NCI-H2171 treated with DMSO at 0.1 percent for 48 hours (cell line): Measurements from ENCODE around the gene PRKN.

ENCODE experiments used
- DNase-seq: peaks from one replicate; lab custom pipeline; 2025; lab: John Stamatoyannopoulos, UW

Gene PRKN

DNA sequence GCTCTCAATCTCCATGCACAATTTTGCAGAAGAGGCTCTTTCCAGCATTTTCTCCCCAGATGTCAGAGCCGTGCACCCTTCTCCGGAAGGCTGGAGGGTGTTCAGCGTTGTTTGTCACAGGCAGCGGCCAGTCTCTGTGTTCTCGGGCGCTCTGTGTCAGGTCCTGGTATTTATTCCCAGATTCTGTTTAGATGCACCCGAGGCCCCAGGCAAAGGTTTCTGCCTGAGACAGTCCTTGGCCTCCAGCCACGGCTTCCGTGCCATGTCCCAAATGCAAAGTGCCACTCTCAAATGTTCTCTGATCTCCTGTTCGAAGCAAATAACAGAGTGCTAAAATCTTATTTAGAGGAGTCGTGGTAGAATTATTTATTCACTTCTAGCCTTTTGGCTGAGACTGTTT, 1313.4 kb downstream of the PRKN start:
- DNase-seq: no peak

DNA sequence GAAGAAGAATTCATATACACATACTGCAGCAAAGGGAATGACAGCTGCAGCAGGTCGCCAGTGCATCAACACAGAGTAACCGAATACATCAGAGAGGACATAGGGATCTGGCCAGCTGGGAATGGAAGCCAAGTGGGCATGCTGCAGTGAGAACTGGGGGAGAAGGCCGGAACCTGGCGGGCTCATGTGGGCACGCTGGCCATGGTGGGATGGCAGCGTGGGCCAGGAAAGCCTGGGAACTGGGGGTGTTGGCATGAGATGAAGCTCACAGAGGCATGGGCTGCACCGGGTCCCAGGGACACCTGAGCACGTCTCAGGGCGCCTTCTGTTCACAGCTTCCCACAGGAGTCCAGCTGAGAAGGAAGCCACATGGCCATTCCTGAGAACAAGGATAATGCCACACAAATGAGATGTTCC, 1314.2 kb downstream of the PRKN start:
- no peak for DNase-seq

DNA sequence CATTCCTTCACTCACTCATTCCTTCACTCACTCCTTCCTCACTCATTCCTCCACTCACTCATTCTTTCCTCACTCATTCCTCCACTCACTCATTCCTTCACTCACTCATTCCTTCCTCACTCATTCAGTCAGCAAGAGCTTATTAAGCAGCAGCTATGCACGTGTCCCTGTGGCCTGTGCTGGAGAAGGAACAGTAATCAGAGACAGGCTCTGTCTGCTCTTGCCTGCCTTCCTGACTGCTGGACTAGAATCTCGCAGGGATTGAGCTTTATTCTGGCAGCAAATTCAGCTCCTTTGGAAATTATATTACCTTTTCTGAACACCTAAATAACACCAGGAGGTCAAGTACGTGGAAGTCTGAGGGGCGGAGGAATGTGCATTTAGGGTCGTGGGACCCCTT, 1314.8 kb downstream of the PRKN start:
- no peak for DNase-seq

DNA sequence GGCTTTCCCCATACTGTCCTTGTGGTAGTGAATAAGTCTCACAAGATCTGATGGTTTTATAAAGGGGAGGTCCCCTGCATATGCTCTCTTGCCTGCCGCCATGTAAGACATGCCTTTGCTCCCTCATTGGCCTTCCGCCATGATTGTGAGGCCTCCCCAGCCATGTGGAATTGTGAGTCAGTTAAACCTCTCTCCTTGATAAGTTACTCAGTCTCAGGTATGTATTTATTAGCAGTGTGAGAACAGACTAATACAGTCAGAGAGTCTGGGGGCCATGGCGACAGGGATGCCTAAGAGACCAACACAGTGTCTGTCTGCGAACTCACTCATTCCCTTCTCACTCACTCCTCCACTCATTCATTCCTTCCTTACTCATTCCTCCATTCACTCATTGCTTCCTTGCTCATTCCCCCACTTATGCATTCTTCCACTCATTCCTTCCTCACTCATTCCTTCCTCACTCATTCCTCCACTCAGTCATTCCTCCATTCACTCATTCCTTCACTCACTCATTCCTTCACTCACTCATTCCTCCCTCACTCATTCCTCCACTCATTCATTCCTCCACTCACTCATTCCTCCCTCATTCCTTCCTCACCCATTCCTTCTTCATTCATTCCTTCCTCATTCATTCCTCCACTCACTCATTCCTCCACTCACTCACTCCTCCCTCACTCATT, 1316.2 kb downstream of the PRKN start:
- DNase-seq: no peak

DNA sequence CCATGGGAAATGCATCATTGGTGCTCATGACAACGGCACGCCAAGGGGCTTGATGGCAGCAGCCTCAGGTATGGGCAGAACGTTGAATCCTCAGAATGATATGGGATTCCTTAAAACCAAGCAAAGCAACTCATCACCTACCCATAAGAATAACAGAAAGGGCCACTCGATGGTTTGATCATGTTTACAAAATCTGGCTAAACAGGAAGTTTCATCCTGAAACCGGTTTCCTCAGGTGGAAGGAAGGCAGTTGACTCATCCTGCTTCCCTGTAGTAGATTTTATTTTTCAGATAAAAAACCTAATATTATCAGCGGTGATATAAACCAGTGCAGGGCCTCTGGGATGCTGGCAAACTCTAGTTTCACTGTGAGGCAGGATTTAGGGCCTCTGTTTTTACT, 1316.8 kb downstream of the PRKN start:
- DNase-seq: no peak

DNA sequence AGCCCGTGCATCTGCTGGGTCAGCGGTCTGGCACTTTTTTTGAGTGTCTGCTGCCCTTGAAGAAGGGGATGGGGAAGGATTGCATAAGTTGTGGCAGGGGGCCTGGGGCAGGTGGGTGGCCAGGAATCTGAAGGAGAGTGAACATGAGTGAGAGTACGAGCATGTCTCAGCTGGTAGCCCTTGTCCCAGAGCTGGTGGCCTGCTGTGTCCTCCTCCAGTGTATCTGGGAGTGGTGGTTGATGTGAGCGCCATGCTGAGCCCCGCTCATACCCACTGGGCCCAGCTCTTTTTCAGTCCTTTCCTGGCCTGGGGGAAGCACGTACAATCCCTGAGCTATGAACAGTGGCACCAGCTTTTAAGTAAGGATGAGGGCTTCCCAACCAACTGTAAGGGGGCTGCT, 1317.5 kb downstream of the PRKN start:
- DNase-seq: no peak

DNA sequence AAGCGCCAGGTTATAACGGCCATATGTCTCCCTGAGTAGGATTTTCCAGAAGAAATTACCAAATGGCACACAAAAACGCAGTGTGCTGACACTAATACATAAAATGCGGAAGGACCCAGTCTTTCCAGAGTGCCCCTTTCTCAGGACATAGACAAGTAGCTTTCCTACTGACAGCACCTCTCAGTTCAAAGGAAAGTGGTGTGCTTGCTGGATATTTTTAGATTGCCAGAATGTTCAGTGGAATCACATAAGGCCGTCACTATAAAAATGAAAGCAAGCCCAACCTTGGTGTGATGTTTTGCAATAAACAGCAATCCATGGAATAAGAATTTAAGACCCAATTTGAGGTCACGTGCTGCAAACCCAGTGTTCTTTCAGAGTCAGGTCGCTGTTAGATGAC, 1318.2 kb downstream of the PRKN start:
- DNase-seq: no peak

DNA sequence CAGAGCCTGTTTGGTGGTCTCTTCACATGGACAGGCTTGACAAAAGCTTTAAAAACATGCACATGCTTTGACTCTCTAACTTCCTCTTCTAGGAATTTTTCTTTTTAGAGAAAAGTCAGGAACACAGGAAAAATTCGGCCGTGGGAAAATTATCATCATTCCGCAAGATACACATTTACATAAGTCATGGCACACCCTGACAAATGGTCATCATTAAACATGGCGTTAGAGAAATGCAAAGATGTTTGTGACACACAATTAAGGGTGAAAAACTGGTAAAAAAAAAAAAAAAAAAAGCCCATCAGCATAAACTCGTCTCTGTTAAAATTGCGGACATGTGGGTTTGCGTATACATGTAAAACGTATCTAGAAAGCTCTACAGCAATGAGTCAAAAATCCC, 1319.5 kb downstream of the PRKN start:
- DNase-seq: no peak

DNA sequence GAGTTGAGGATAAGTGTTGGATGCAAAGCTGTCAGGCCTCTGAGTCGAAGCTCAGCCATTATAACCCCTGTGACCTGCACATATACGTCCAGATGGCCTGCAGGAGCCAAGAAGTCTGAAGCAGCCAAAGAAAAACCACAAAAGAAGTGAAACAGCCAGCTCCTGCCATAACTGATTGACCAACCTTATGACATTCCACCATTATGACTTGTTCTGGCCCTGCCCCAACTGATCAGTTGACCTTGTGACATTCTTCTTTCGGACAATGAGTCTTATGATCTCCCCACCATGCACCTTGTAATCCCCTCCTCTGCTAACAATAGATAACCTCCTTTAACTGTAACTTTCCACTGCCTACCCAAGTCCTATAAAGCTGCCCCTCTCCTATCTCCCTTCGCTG, 1320.0 kb downstream of the PRKN start:
- no peak for DNase-seq

DNA sequence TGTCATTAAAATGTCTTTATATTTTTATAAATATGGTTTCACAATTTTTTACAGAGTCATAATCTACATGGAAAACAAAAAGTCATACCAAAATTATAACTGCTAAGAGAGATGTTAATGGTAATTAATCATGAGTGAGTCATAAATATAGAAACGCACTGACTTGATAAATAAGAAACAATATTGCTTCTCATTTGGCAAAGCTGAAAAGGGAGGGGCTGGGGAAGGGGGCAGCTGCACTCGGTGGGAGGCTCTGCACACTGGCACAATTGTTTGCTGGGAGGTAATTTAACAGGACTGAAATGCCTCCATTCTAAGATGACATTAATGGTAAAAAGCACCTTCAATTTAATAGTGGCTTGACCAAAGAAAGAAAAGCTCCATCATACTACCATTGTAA, 1320.5 kb downstream of the PRKN start:
- no peak for DNase-seq

DNA sequence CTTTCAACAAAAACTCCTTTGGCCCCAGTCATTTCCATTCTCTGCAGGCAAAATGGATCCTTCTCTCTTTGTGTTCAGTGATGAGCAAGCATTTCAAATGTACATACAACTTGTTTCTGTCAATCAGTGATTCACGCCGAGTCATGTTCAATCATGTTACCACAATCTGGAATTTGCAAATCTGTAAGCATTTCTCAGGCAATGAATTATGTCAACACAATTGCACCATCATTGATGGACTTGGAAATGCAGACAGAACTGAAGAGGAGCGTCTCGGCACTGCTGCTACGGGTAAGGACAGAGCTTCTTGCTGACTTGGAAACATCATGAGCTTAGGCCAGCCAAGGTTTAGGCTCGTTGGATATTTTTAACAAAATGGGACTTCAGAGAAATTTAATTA, 1320.9 kb downstream of the PRKN start:
- peak; percentile 3 for DNase-seq

DNA sequence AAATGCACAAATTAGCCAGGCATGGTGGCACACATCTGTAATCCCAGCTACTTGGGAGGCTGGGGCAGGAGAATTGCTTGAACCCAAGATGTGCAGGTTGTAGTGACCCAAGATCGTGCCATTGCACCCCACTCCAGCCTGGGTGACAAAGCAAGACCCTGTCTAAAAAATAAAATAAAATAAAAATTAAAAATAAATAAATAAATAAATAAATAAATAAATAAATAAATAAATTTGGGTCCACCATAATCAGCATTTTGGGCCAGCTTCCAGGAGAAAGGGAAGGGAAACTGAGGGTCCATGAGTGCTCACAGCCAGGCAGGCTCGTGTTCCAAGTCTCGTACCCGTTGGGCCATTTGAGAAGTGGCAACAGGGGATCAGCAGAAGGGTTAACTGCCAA, 1322.1 kb downstream of the PRKN start:
- DNase-seq: no peak

DNA sequence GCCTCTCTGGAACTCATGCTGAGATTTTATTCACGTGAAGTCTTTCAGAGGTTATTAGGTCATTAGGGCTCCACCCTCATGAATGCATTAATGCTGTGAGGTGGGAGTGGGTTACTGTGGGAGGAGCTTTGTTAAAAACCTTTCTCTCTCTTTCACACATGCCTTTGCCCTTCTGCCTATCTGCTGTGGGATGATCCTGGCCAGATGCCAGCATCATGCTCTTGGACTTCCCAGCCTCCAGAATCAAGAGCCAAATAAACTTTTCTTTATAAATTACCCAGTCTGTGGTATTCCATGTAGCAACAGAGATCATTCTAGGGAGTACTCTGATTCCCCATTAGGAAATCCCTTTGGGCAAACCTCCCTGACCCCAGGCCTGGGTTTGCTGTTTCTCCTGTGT, 1323.8 kb downstream of the PRKN start:
- DNase-seq: no peak

DNA sequence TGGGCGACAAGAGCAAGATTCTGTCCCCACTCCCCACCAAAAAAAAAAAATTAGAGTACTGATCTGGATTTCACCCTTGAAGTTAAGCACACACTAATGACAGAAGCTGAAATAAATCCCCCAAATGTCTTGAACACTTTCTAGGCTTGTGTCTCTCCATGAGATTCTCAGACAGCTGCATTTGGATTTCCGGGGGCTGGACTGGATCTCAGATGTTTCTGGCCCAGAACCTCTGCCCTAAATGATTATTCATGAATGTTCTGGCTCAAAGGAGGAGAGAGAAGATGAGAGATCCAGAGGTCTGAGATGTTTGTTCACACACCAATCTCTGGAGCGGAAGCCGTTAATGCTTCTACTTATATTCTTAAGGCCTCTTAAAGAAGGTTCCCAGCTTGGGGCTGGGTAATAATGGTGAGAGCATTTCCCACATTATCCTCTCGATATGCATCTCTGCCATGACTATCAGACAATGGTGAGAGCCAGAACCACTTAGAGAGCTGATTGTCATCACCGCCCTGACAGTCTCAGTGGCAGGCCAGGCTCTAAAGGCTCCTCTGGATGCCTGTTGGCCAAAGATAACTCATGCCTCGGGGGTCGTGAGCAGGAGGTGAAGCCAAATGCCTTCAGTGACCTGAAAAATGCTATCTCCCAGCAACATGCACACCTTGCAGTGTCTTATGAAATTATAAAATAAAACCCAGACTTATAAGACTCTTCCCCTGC, 1325.8 kb downstream of the PRKN start:
- DNase-seq: no peak

DNA sequence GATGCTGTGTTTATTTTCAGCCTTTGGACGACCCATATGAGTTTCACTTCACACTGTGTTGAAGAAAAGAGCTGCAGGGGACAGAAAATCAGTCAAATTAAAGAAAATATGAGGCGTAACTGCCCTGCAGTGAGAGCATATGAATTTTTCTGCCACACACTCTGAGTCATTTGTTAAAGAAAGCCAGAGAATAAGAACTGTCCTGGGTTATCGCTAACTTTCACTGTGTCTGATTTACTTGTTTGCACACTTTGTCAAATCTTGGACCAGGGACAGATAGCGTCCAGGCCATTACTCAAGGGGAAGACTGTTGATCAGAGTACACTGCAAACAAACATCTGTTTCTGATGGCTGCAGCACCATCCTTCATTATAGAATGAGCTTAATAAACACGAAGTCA, 1326.9 kb downstream of the PRKN start:
- DNase-seq: no peak

DNA sequence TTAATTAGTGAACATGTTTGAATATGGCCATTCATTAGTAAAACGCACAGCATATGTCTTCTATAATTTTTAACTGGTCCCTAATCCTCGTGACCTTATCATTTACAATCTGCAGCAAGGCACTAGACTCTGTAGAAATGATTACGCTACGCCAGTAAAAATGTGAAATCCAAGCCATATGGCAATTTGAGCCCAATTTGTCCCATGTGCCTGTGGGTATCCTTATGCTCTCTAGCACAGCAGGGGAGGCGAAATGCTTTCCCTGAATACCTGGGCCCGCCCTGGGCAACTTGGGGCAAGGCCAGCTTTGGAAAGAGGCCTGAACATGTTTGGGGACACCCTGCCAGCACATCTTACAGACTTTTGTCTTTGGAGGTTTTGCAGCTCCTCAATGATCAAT, 1331.0 kb downstream of the PRKN start:
- DNase-seq: peak; percentile 79

DNA sequence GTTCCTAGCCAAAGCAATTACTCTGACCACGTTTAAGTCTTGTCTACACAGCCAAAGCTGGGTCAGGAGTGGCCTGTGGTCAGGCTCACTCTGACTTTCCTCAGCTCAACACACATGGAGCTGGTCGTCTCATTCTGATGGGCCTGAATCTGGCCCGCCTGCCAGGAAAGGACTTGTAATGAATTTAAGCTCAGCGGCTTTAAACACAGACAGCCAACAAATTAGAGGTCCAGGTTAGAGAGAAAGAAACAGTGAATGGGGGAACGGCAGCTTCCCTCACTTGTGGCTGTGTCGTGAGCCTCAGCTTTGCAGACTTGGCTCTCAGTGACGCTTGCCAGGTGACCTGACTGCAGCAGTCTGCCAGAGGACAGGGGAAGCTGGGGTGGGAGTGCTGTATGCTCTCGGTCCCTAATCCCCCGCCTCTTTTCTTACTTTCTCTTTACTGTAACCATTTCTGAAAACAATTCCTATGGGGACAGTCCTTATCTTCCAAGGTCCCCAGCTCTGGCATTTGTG, 1331.8 kb downstream of the PRKN start:
- DNase-seq: no peak

DNA sequence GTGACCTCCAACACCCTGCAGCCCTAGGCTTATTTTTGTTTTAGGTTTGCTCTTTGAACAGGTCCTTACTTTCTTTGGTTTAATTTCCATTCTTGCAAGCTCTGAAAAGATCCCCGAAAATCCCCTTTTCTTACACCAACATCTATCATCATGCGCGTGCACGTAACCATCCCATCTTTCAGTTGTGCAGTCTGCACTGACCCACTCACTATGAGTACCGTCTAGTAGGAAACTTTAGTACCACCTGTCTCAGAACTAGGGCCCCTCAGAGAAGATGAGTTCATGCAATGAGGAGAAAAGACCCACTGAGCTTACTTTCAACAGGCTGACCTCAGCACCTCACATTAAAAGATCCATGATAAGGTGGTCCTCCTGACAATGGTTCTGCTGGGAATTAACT, 1333.1 kb downstream of the PRKN start:
- DNase-seq: no peak

DNA sequence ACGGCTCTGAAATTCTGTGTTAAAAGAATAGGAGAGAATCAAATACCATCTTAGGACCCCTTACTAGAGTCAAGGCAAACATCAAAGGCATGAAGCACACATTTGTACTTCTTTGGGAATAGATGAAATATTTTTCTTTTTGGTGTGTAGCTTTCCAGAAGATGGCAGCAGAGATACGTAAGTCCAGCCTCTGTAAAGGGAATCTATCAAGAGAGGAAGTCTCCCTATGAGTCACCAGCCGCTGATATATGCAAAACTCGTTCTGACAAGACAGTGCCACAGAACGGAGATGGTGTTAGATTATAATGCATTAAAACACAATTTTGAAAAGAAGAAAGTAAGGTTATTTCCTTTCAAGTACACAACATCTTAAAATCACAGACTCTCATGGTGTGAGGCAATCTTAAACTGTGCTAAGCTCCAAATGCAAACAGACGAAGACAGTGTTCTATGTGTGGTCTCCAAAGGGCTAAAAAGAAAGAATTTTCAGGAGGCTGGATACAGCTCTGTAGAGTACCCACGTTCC, 1333.7 kb downstream of the PRKN start:
- peak; percentile 75 for DNase-seq

DNA sequence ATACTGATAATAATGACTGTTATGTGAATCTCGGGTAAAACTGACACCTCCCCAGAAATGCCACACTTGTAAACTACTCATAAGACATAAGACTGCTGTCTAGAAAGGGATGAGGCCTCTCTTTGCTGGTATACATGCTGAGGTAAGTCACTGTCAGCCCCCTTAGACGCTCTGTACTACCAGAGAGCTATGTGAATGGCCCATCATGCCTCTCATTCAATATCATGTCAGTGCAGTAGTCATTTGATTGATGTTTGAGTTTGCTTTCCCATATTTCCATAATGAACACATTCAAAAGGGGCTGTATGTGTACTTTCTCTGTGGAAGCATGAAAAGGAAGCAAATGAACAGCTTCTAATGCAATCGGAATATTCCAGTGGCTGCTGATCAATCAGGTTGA, 1334.3 kb downstream of the PRKN start:
- DNase-seq: no peak

DNA sequence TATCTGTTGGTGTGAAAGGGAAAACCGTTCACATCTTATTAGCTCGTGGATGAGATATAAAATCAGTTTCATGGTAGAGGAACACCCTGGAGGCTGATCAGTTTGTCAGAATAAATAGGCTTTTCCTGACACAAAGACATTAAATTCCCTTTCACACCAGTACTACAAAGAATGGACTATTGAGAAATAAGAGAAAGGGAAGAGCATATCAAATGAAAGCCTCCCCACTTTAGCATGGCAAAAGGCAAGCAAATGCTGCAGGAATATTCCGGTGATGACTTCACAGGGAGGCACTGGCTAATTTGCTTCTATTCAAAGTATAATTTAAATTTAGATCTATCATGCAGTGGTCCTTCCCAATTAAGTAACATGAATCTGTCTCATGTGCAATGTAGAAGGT, 1337.8 kb downstream of the PRKN start:
- no peak for DNase-seq

DNA sequence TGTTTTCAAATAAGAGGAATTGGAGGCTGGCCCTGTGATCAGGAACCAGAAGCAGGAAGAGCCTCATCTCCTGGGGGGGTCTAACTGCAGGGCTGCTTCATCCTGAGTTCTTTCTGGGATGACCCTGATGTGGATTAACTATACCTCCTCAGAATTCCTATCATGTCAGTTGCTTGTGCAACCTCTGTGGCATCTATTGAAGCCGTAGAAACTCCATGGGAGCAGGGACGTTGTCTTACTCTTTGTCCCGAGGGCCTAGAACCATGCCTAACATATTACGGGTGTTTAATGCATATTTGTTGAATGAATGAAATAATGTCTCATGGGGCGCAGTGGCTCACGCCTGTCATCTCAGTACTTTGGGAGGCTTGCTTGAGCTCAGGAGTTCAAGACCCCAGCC, 1343.6 kb downstream of the PRKN start:
- DNase-seq: no peak

DNA sequence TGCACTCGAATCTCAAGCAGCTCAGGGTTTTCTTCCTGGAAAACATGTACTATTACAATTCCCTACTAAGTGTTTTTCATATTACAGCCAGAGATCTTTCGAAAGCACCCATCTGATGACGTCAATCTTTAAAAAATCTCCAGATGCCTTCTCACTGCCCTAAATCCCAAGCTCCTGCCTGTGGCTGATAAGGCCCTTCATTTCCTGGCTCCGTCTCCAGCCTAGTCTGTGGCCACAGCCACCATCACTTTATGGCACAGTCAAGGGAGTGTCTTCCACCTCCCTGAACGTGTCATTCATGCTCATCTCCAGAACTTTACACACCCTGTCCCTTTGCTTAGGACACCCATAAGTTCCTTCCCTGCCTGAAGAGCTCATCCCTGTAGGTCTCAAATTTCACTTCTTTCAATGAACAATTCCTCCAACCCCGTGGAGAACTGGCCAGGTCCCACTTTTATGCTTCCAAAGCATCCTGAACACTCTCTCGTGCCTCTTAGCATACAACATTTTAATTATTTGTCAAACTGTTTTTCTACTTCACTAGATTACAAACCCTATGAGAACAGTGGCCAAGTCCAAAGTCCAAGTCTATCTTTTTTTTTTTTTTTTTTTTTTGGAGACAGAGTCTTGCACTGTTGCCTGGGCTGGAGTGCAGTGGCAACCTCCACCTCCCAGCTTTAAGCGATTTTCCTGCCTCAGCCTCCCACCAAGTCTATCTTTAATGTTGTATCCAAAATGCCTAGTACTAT, 1347.6 kb downstream of the PRKN start:
- DNase-seq: no peak
